Esophagus muscularis mucosa (tissue), 4 donors: ENCODE results near the gene NACC1. TPM values are rescaled to one million over a fixed set of nuclear protein-coding genes. Genes with fewer than 3 reads are reported as not detected.

Experiments used
- DNase-seq: peaks from one replicate; pipeline ENCODE4 v3.0.0-alpha.2; 2017; ENCODE audit errors: extremely low spot score
- H3K27ac ChIP-seq, 4 donors: fragments of 200-600 bp; sonication (generic); replicated peaks in 1 of 4; 1 replicate in 3 of 4; 2 replicates in 1 of 4; pipeline ENCODE4 v1.5.1; 2016 to 2019; ENCODE audit warnings: mild to moderate bottlenecking in 1 of 4
- H3K27me3 ChIP-seq, 4 donors: fragments of 200-600 bp; sonication (generic); one replicate each; pipeline versions ENCODE4 v1.5.1 to v1.6.0; 2016 to 2019
- H3K36me3 ChIP-seq, 4 donors: fragments of 200-600 bp; sonication (generic); one replicate each; pipeline ENCODE4 v1.5.1; 2016 to 2019
- H3K4me1 ChIP-seq, 4 donors: fragments of 200-600 bp; sonication (generic); one replicate each; pipeline ENCODE4 v1.5.1; 2016 to 2019
- H3K4me3 ChIP-seq, 4 donors: fragments of 200-600 bp; sonication (generic); 1 replicate in 2 of 4; 2 replicates in 2 of 4; pipeline ENCODE4 v1.5.1; 2016 to 2019; ENCODE audit warnings: mild to moderate bottlenecking in 4 of 4, moderate library complexity in 1 of 4
- H3K9me3 ChIP-seq, 4 donors: fragments of 200-600 bp; sonication (generic); 1 replicate in 3 of 4; 2 replicates in 1 of 4; pipeline ENCODE4 v1.5.1; 2016 to 2019
- CTCF ChIP-seq, 3 experiments: fragments of 200-600 bp in 2 of 3; fragments of 450-650 bp in 1 of 3; sonication (generic) in 2 of 3; IDR thresholded peaks; one replicate each; pipeline ENCODE4 v1.5.1; 2017 to 2019; ENCODE audit warnings: antibody characterized with exemption in 3 of 3, mild to moderate bottlenecking in 2 of 3, moderate library complexity in 1 of 3
- EP300 ChIP-seq: sonication (generic); formaldehyde crosslinking; IDR thresholded peaks from one replicate; pipeline ENCODE4 v1.6.1; 2017; ENCODE audit warnings: antibody characterized with exemption
- POLR2A ChIP-seq: fragments of 450-650 bp; IDR thresholded peaks from one replicate; pipeline ENCODE4 v1.6.1; 2017; ENCODE audit warnings: antibody characterized with exemption, moderate library complexity, mild to moderate bottlenecking, low read depth
- POLR2AphosphoS5 ChIP-seq, 2 donors: sonication (generic); formaldehyde crosslinking; IDR thresholded peaks; one replicate each; pipeline ENCODE4 v1.6.1; 2017; ENCODE audit warnings: antibody characterized with exemption in 2 of 2
- WGBS: methylation state at CpG from one replicate; pipeline ENCODE4 v1.1.5; 2018; 5-methylcytosine and 5-hydroxymethylcytosine counted together
- intact Hi-C: fragments of 100-400 bp; cut with DNase I; formaldehyde crosslinking; loops from one replicate; pipeline ENCODE4 v1.15.1; 2023
- total RNA-seq, 4 donors: library from RNA; depleted of rRNA; stranded (reverse); fragments of >200 nt; gene quantifications; one replicate each; pipeline versions ENCODE4 v1.1.0 to v1.2.1, GENCODE V29; 2016

The NACC1 gene
- total RNA-seq, 4 donors from 2014 or later, result 24.5 to 61.6 (median 29.6) TPM

- Histone ChIP-seq H3K27me3 (peaks cover 0 to 8% (median 0%) of the 10 kb centered on the region in 4 donors), H3K27ac (peak overlapping the region; percentile 70 to 90 (median 75)), H3K36me3 (peaks cover 0 to 9% (median 2%) of the 10 kb centered on the region in 4 donors), H3K4me1 (peaks cover 57 to 81% (median 75%) of the 10 kb centered on the region in 4 donors), H3K4me3 (peak overlapping the region; percentile 43 to 57 (median 52)), H3K9me3 (no peaks in the 10 kb centered on the region)
- no peak for DNase-seq
- WGBS, result 72% methylated on average over 7 of the region's 7 CpGs
- intact Hi-C loops, result no loop called here
- TF ChIP-seq EP300 (no peak), CTCF (IDR thresholded peaks at IDR 0.05) (no peak), POLR2AphosphoS5 (IDR thresholded peaks at IDR 0.05) (no peak), POLR2A (no peak)
Measured at GRCh38 chr19:13101590-13102415, 16.3 kb upstream of the NACC1 start.

GRCh38 chr19:13102416-13102665 is 15.7 kb upstream of the NACC1 start:
- no peak for DNase-seq
- no CpG with 5 or more reads among the region's 7 CpGs for WGBS
- H3K4me1 ChIP-seq, result peaks cover 57 to 77% (median 73%) of the 10 kb centered on the region in 4 donors

GRCh38 chr19:13102666-13103580 is 15.1 kb upstream of the NACC1 start, which contains the start of gene LYL1:
LYL1 (minus strand) TSS chr19:13102858; CDS start chr19:13101171, 1,687 bp downstream.
- H3K27ac ChIP-seq, result peak within 1 kb of the TSS; percentile 70 to 90 (median 75)
- peaks cover 0 to 1% (median 0%) of the 10 kb centered on the region in 4 donors for H3K27me3 ChIP-seq
- H3K36me3 ChIP-seq, result peaks cover 0 to 20% (median 6%) of the 10 kb centered on the region in 4 donors
- TF ChIP-seq POLR2A, result no peak
- TF ChIP-seq EP300, result no peak
- TF ChIP-seq POLR2AphosphoS5 (IDR thresholded peaks at IDR 0.05), result peak; percentile 72 to 77
- no peak for TF ChIP-seq CTCF (IDR thresholded peaks at IDR 0.05)
- intact Hi-C loops, result no loop called here
- peak within 1 kb of the TSS; percentile 43 to 57 (median 52) for H3K4me3 ChIP-seq
- WGBS, result 21% methylated on average over 7 of the region's 47 CpGs
- H3K4me1 ChIP-seq, result peaks cover 51 to 71% (median 68%) of the 10 kb centered on the region in 4 donors
- no peak for DNase-seq
- no peaks in the 10 kb centered on the region for H3K9me3 ChIP-seq

More at GRCh38 chr19:13102416-13102665, 15.7 kb upstream of the NACC1 start:
- H3K4me3 ChIP-seq, result peak overlapping the region; percentile 43 to 57 (median 52)
- peaks cover 0 to 14% (median 4%) of the 10 kb centered on the region in 4 donors for H3K36me3 ChIP-seq
- TF ChIP-seq POLR2A, result no peak
- TF ChIP-seq EP300, result no peak
- peaks cover 0 to 7% (median 0%) of the 10 kb centered on the region in 4 donors for H3K27me3 ChIP-seq
- intact Hi-C loops, result no loop called here
- H3K9me3 ChIP-seq, result no peaks in the 10 kb centered on the region
- peak overlapping the region; percentile 70 to 90 (median 75) for H3K27ac ChIP-seq

- H3K36me3 ChIP-seq, result peaks cover 0 to 27% (median 10%) of the 10 kb centered on the region in 4 donors
- intact Hi-C loops, result no loop called here
- TF ChIP-seq EP300, result no peak
- TF ChIP-seq POLR2A, result no peak
- TF ChIP-seq POLR2AphosphoS5 (IDR thresholded peaks at IDR 0.05), result no peak
- no peak for TF ChIP-seq CTCF (IDR thresholded peaks at IDR 0.05)
- peaks cover 42 to 63% (median 59%) of the 10 kb centered on the region in 4 donors for H3K4me1 ChIP-seq
- H3K27ac ChIP-seq, result peak overlapping the region; percentile 70 to 90 (median 75)
- H3K4me3 ChIP-seq, result peak overlapping the region in 3 of 4 donors; percentile 29 to 49 (median 33)
- no peak for DNase-seq
- H3K27me3 ChIP-seq, result no peaks in the 10 kb centered on the region
- WGBS, result 76% methylated on average over 7 of the region's 13 CpGs
- H3K9me3 ChIP-seq, result no peaks in the 10 kb centered on the region
Measured at GRCh38 chr19:13103581-13104359, 14.3 kb upstream of the NACC1 start.
